Lower lobe of right lung (tissue), 2 donors: ENCODE results near the gene FGF22. TPM values are rescaled to one million over a fixed set of nuclear protein-coding genes. Genes with fewer than 3 reads are reported as not detected.
"Not testable (repeated sequence)": the region's sequence is repeated elsewhere in the genome, so short reads cannot be mapped to it uniquely, and the experiment has no call there.

ENCODE experiments used
- ATAC-seq, 2 donors: fragments of 200-7000 bp; cut with Tn5 transposase; one replicate each; pipeline ENCODE4 v1.9.1; 2020 to 2022; ENCODE audit warnings: mild to moderate bottlenecking in 2 of 2, moderate library complexity in 2 of 2
- DNase-seq: peaks from one replicate; pipeline ENCODE4 v3.0.0-alpha.2; 2020
- H3K27ac ChIP-seq: fragments of 200-600 bp; one replicate; pipeline ENCODE4 v1.8.0; 2022
- H3K27me3 ChIP-seq: fragments of 200-600 bp; one replicate; pipeline ENCODE4 v1.8.0; 2022; ENCODE audit warnings: low read depth
- H3K36me3 ChIP-seq: fragments of 200-600 bp; one replicate; pipeline ENCODE4 v1.8.0; 2022; ENCODE audit warnings: mild to moderate bottlenecking
- H3K4me1 ChIP-seq: fragments of 200-600 bp; one replicate; pipeline ENCODE4 v1.8.0; 2022
- H3K4me3 ChIP-seq: fragments of 200-600 bp; one replicate; pipeline ENCODE4 v1.8.0; 2022; ENCODE audit warnings: mild to moderate bottlenecking
- H3K9me3 ChIP-seq: fragments of 200-600 bp; one replicate; pipeline ENCODE4 v1.8.0; 2022
- intact Hi-C: fragments of 100-400 bp; cut with DNase I; formaldehyde crosslinking; loops from one replicate; pipeline ENCODE4 v1.11.0; 2022
- total RNA-seq: library from RNA; stranded (reverse); fragmentation: NEBNext Ultra II Directional; extraction: Animal tissue kit (Norgen Biotek cat#: 25700); gene quantifications from one replicate; pipeline ENCODE4 v1.2.1, GENCODE V29; 2021
- TF ChIP-seq, protein P1 (sequence below): fragments of 200-600 bp; IDR thresholded peaks from one replicate; pipeline ENCODE4 v1.8.0; 2022; ENCODE audit warnings: antibody characterized with exemption, mild to moderate bottlenecking
- donor health status: DM: no; HTN: yes; CAD: no; lungs with severe emphysema.

Gene FGF22
- total RNA-seq, 1 donor from 2014 or later: 0.65 TPM

GRCh38 chr19:604355-604754 is 35.3 kb upstream of the FGF22 start:
- TF ChIP-seq, protein P1, sequence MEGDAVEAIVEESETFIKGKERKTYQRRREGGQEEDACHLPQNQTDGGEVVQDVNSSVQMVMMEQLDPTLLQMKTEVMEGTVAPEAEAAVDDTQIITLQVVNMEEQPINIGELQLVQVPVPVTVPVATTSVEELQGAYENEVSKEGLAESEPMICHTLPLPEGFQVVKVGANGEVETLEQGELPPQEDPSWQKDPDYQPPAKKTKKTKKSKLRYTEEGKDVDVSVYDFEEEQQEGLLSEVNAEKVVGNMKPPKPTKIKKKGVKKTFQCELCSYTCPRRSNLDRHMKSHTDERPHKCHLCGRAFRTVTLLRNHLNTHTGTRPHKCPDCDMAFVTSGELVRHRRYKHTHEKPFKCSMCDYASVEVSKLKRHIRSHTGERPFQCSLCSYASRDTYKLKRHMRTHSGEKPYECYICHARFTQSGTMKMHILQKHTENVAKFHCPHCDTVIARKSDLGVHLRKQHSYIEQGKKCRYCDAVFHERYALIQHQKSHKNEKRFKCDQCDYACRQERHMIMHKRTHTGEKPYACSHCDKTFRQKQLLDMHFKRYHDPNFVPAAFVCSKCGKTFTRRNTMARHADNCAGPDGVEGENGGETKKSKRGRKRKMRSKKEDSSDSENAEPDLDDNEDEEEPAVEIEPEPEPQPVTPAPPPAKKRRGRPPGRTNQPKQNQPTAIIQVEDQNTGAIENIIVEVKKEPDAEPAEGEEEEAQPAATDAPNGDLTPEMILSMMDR: no peak
- Histone ChIP-seq H3K27me3 (no peaks in the 10 kb centered on the region), H3K4me3 (no peak overlapping the region), H3K36me3 (no peaks in the 10 kb centered on the region), H3K4me1 (peaks cover 9% of the 10 kb centered on the region), H3K9me3 (no peaks in the 10 kb centered on the region), H3K27ac (no peak overlapping the region)
- ATAC-seq: peak in 1 of 2 donors; percentile 20
- intact Hi-C loops: no loop called here
- DNase-seq: no peak

- H3K27me3 ChIP-seq, intact Hi-C loops, H3K27ac ChIP-seq, H3K9me3 ChIP-seq, ATAC-seq, H3K4me3 ChIP-seq, DNase-seq, H3K36me3 ChIP-seq: not testable (repeated sequence)
- H3K4me1 ChIP-seq: peaks cover 18% of the 10 kb centered on the region
These were observed 34.4 kb upstream of the FGF22 start for GRCh38 chr19:605061-605971.

GRCh38 chr19:607301-608154 is 32.2 kb upstream of the FGF22 start:
- Histone ChIP-seq H3K9me3 (no peaks in the 10 kb centered on the region), H3K27me3 (no peaks in the 10 kb centered on the region), H3K4me3 (no peak overlapping the region), H3K4me1 (peaks cover 32% of the 10 kb centered on the region), H3K27ac (no peak overlapping the region), H3K36me3 (no peaks in the 10 kb centered on the region)
- TF ChIP-seq, protein P1: no peak
- ATAC-seq (no peak), DNase-seq (no peak)
- intact Hi-C loops: no loop called here

DNA sequence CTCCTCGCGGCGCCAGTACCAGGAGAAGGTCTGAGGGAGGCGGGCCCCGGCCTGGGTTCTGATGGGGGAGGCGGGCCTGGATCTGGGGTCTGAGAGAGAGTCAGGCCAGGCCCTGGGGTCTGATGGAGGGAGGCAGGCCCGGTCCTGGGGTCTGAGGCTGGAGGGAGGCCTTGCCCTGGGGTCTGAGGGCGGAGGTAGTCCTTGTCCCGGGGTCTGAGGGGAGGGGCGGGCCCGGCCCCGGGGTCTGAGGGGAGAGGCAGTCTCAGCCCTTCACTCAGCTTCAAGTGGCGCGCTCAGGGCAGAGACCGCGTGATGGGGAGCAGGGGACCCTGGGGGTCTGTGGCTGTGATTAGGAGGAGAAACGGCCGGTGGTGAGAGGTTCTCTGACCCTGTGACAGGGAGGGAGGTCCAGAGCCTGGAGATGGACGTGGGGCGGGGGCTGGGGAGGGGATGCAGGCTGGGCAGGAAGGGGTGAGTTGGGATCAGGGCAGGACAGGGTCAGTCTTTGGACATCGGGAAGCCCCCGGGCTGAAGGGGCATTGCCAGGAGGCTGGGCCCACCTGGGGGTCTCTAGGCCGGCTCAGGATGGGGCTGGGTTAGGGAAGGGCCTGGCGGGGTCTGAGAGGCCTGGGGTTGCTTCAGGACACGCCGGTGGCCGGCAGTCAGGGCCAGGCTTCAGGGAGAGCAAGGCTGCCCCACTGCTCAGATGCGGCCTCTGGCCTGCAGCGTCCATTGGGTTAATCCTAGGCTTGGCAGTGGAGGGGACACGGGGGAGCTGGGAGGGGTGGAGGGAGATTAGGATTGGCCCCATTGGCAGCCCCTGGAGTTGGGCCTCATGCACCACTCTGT is 31.3 kb upstream of the FGF22 start:
- no peak overlapping the region for H3K27ac ChIP-seq
- DNase-seq: no peak
- TF ChIP-seq, protein P1: no peak

GRCh38 chr19:609004-609346 is 30.7 kb upstream of the FGF22 start:
- H3K4me1 ChIP-seq: peaks cover 32% of the 10 kb centered on the region
- no peaks in the 10 kb centered on the region for H3K27me3 ChIP-seq
- H3K27ac ChIP-seq: peak overlapping the region; percentile 28
- no peaks in the 10 kb centered on the region for H3K36me3 ChIP-seq
- peak; percentile 40 to 68 for ATAC-seq
- DNase-seq: peak; percentile 81
- H3K4me3 ChIP-seq: no peak overlapping the region
- TF ChIP-seq, protein P1: no peak
- no peaks in the 10 kb centered on the region for H3K9me3 ChIP-seq
- intact Hi-C loops: no loop called here

More for the DNA sequence above, 31.3 kb upstream of the FGF22 start:
- intact Hi-C loops: no loop called here
- Histone ChIP-seq H3K4me3 (no peak overlapping the region), H3K4me1 (peaks cover 32% of the 10 kb centered on the region), H3K27me3 (no peaks in the 10 kb centered on the region), H3K9me3 (no peaks in the 10 kb centered on the region), H3K36me3 (no peaks in the 10 kb centered on the region)
- ATAC-seq: peak in 1 of 2 donors; percentile 3
